H1 (cell line): Measurements from ENCODE around the gene CBR4. TPM values are rescaled to one million over a fixed set of nuclear protein-coding genes. Genes with fewer than 3 reads are reported as not detected.
A peak's percentile ranks its signal among the peaks of the same experiment; 100 is the strongest.

Experiments
- CTCF ChIA-PET: fragments of 300-600 bp; sonication (Branson Sonifier 250); formaldehyde crosslinking; loops from one replicate; lab custom pipeline; 2021; ENCODE audit not compliant: partially characterized antibody; lab: Charles Lee
- POLR2A ChIA-PET: fragments of 300-600 bp; sonication (Branson Sonifier 250); formaldehyde crosslinking; loops from one replicate; lab custom pipeline; 2021; ENCODE audit warnings: inconsistent platforms; ENCODE audit not compliant: partially characterized antibody; lab: Charles Lee
- DNase-seq, 2 experiments: peaks; one replicate each; pipeline versions ENCODE4 v3.0.0 to v3.0.0-alpha.2; 2010 to 2022; ENCODE audit warnings: low spot score in 2 of 2, low read depth in 1 of 2, mixed read lengths in 1 of 2
- FAIRE-seq: peaks from 2 replicates; lab custom pipeline; 2011; peaks lifted over from hg19 to GRCh38; lab: Jason Lieb, UNC
- H2AFZ ChIP-seq: 2 replicates; pipeline ENCODE4 v1.8.1; 2012; ENCODE audit warnings: low read length, inconsistent platforms
- H2AK5ac ChIP-seq: 2 replicates; pipeline ENCODE4 v1.6.1; 2013; ENCODE audit warnings: low read depth, low read length
- H2BK120ac ChIP-seq: replicated peaks from 2 replicates; pipeline ENCODE3; 2013; ENCODE audit warnings: low read depth, low read length, inconsistent platforms
- H2BK12ac ChIP-seq: 2 replicates; pipeline ENCODE4 v1.6.1; 2013; ENCODE audit warnings: low read depth, low read length
- H2BK15ac ChIP-seq: 2 replicates; pipeline ENCODE4 v1.6.1; 2013; ENCODE audit warnings: low read length
- H2BK20ac ChIP-seq: 2 replicates; pipeline ENCODE4 v1.6.1; 2013; ENCODE audit warnings: low read length
- H2BK5ac ChIP-seq: 2 replicates; pipeline ENCODE4 v1.6.1; 2013; ENCODE audit warnings: low read depth, low read length
- H3K14ac ChIP-seq: 2 replicates; pipeline ENCODE4 v1.6.1; 2013; ENCODE audit warnings: inconsistent platforms; ENCODE audit not compliant: insufficient read length
- H3K18ac ChIP-seq: 2 replicates; pipeline ENCODE4 v1.6.1; 2013; ENCODE audit warnings: low read length; ENCODE audit errors: extremely low read depth
- H3K23ac ChIP-seq: 2 replicates; pipeline ENCODE4 v1.6.1; 2013; ENCODE audit warnings: inconsistent platforms; ENCODE audit not compliant: insufficient read length
- H3K23me2 ChIP-seq: 2 replicates; pipeline ENCODE4 v1.6.1; 2013; ENCODE audit warnings: low read depth, low read length
- H3K27ac ChIP-seq: 2 replicates; pipeline ENCODE4 v1.6.1; 2011; ENCODE audit warnings: low read depth, low read length, inconsistent platforms
- H3K27me3 ChIP-seq, 4 experiments: replicated peaks in 1 of 4; 1 replicate in 1 of 4; 2 replicates in 3 of 4; pipeline versions ENCODE4 v1.6.1 to v1.8.1; 2011 to 2013; ENCODE audit warnings: low read length in 3 of 4, mild to moderate bottlenecking in 3 of 4, inconsistent platforms in 2 of 4, mixed read lengths in 2 of 4, moderate library complexity in 1 of 4; ENCODE audit not compliant: control insufficient read depth in 3 of 4, insufficient read depth in 3 of 4; ENCODE audit errors: extremely low read depth in 1 of 4
- H3K36me3 ChIP-seq, 4 experiments: 2 replicates each; pipeline versions ENCODE4 v1.6.1 to v1.8.1; 2011 to 2013; ENCODE audit warnings: mild to moderate bottlenecking in 4 of 4, low read length in 3 of 4, moderate library complexity in 2 of 4, control low read depth in 1 of 4, inconsistent platforms in 1 of 4; ENCODE audit not compliant: insufficient read depth in 4 of 4, control insufficient read depth in 2 of 4
- H3K4ac ChIP-seq: replicated peaks from 2 replicates; pipeline ENCODE3; 2013; ENCODE audit warnings: low read length, low read depth, mixed read lengths, inconsistent platforms; ENCODE audit not compliant: insufficient read length
- H3K4me1 ChIP-seq, 4 experiments: replicated peaks in 1 of 4; 1 replicate in 1 of 4; 2 replicates in 3 of 4; pipeline versions ENCODE4 v1.6.1 to v1.8.1; 2011 to 2013; ENCODE audit warnings: low read length in 3 of 4, inconsistent platforms in 2 of 4, mixed read lengths in 1 of 4; ENCODE audit not compliant: insufficient read depth in 4 of 4, control insufficient read depth in 3 of 4
- H3K4me2 ChIP-seq, 2 experiments: 2 replicates each; pipeline versions ENCODE4 v1.6.1 to v1.8.1; 2011 to 2013; ENCODE audit warnings: low read depth in 2 of 2, low read length in 2 of 2, control low read depth in 1 of 2, inconsistent platforms in 1 of 2, mild to moderate bottlenecking in 1 of 2; ENCODE audit not compliant: insufficient read depth in 1 of 2
- H3K4me3 ChIP-seq, 4 experiments: fragments of 200-600, 300-600 bp in 1 of 4; sonication (generic), shearing (Covaris generic), sonication (Bioruptor Twin) in 1 of 4; 2 replicates each; pipeline versions ENCODE4 v1.5.1 to v1.8.1; 2011 to 2016; ENCODE audit warnings: low read length in 4 of 4, low read depth in 3 of 4, control low read depth in 2 of 4, inconsistent platforms in 2 of 4, mild to moderate bottlenecking in 2 of 4, mixed read lengths in 1 of 4, moderate library complexity in 1 of 4; ENCODE audit not compliant: insufficient read depth in 2 of 4; ENCODE audit errors: extremely low read depth in 1 of 4
- H3K56ac ChIP-seq: replicated peaks from 2 replicates; pipeline ENCODE3; 2013; ENCODE audit warnings: low read depth, mild to moderate bottlenecking, mixed read lengths, low read length, inconsistent platforms; ENCODE audit not compliant: insufficient read length
- H3K79me1 ChIP-seq: 2 replicates; pipeline ENCODE4 v1.6.1; 2013; ENCODE audit warnings: low read depth, low read length, control low read depth
- H3K79me2 ChIP-seq, 2 experiments: 2 replicates each; pipeline versions ENCODE4 v1.6.1 to v1.8.1; 2012 to 2013; ENCODE audit warnings: low read length in 2 of 2, mild to moderate bottlenecking in 2 of 2, inconsistent platforms in 1 of 2; ENCODE audit not compliant: insufficient read depth in 2 of 2, control insufficient read depth in 1 of 2
- H3K9ac ChIP-seq, 4 experiments: replicated peaks in 1 of 4; 1 replicate in 1 of 4; 2 replicates in 3 of 4; pipeline versions ENCODE4 v1.6.1 to v1.8.1; 2011 to 2013; ENCODE audit warnings: low read depth in 3 of 4, low read length in 3 of 4, control low read depth in 2 of 4, mild to moderate bottlenecking in 2 of 4, moderate library complexity in 2 of 4, inconsistent platforms in 1 of 4; ENCODE audit errors: extremely low read depth in 1 of 4
- H3K9me3 ChIP-seq, 2 experiments: 2 replicates each; pipeline versions ENCODE4 v1.6.1 to v1.8.1; 2012 to 2013; ENCODE audit warnings: mild to moderate bottlenecking in 2 of 2, moderate library complexity in 2 of 2, control low read depth in 1 of 2, inconsistent platforms in 1 of 2, low read depth in 1 of 2, low read length in 1 of 2, mixed read lengths in 1 of 2; ENCODE audit not compliant: insufficient read depth in 2 of 2
- H4K20me1 ChIP-seq, 2 experiments: replicated peaks in 1 of 2; 2 replicates each; pipeline versions ENCODE3 to v1.8.1; 2011 to 2013; ENCODE audit warnings: inconsistent platforms in 2 of 2, low read length in 2 of 2, mild to moderate bottlenecking in 1 of 2; ENCODE audit not compliant: insufficient read depth in 2 of 2, control insufficient read depth in 1 of 2
- H4K5ac ChIP-seq: 2 replicates; pipeline ENCODE4 v1.6.1; 2013; ENCODE audit warnings: low read length, low read depth, mixed read lengths, inconsistent platforms; ENCODE audit not compliant: insufficient read length
- H4K8ac ChIP-seq: 2 replicates; pipeline ENCODE4 v1.8.0; 2013; ENCODE audit warnings: mild to moderate bottlenecking, moderate library complexity, low read length, inconsistent platforms; ENCODE audit not compliant: insufficient read depth; ENCODE audit errors: extremely low read depth
- H4K91ac ChIP-seq: replicated peaks from 2 replicates; pipeline ENCODE3; 2013; ENCODE audit warnings: low read length, mixed read lengths, inconsistent platforms; ENCODE audit not compliant: insufficient read length
- BACH1 ChIP-seq: IDR thresholded peaks from 2 replicates; pipeline ENCODE4 v1.6.1; 2012; ENCODE audit warnings: low read length, improper control_type of control experiment
- CBX5 ChIP-seq: fragments of 300-800, 300-1000 bp; sonication (generic); IDR thresholded peaks from 2 replicates; pipeline ENCODE4 v1.7.1; 2016; ENCODE audit warnings: antibody characterized with exemption, low read length, low read depth
- CEBPB ChIP-seq: IDR thresholded peaks from 2 replicates; pipeline ENCODE4 v1.6.1; 2012; ENCODE audit warnings: low read depth, low read length
- EGR1 ChIP-seq: IDR thresholded peaks from 2 replicates; pipeline ENCODE4 v1.6.1; 2011; ENCODE audit warnings: low read depth, low read length, borderline replicate concordance
- EP300 ChIP-seq, 2 experiments: IDR thresholded peaks; 1 replicate in 1 of 2; 2 replicates in 1 of 2; pipeline ENCODE4 v1.6.1; 2011 to 2012; ENCODE audit warnings: low read depth in 2 of 2, low read length in 2 of 2, mild to moderate bottlenecking in 2 of 2, borderline replicate concordance in 1 of 2, inconsistent platforms in 1 of 2, moderate library complexity in 1 of 2
- HDAC2 ChIP-seq, 2 experiments: fragments of 300-600 bp in 1 of 2; sonication (generic) in 1 of 2; IDR thresholded peaks; 2 replicates each; pipeline ENCODE4 v1.6.1; 2011 to 2012; ENCODE audit warnings: low read depth in 2 of 2, low read length in 2 of 2, mild to moderate bottlenecking in 2 of 2, moderate library complexity in 2 of 2, borderline replicate concordance in 1 of 2, inconsistent platforms in 1 of 2
- HDAC6 ChIP-seq: IDR thresholded peaks from one replicate; pipeline ENCODE4 v1.7.1; 2012; ENCODE audit warnings: low read depth, mild to moderate bottlenecking, inconsistent platforms, low read length, moderate library complexity
- JUND ChIP-seq: IDR thresholded peaks from 2 replicates; pipeline ENCODE4 v1.6.1; 2011; ENCODE audit warnings: mild to moderate bottlenecking, improper control_type of control experiment, low read length
- SIN3A ChIP-seq, 2 experiments: IDR thresholded peaks in 1 of 2; conservative IDR thresholded peaks in 1 of 2; 2 replicates each; pipeline ENCODE4 v1.6.1; 2011 to 2012; ENCODE audit warnings: low read length in 2 of 2, improper control_type of control experiment in 1 of 2, low read depth in 1 of 2, mild to moderate bottlenecking in 1 of 2
- SP4 ChIP-seq: IDR thresholded peaks from 2 replicates; pipeline ENCODE4 v1.6.1; 2012; ENCODE audit warnings: low read length, inconsistent platforms
- TCF12 ChIP-seq: IDR thresholded peaks from 2 replicates; pipeline ENCODE4 v1.6.1; 2011; ENCODE audit warnings: low read depth, mild to moderate bottlenecking, low read length
- TEAD4 ChIP-seq: IDR thresholded peaks from 2 replicates; pipeline ENCODE4 v1.6.1; 2012; ENCODE audit warnings: low read depth, low read length, inconsistent platforms, mixed read lengths
- USF2 ChIP-seq: IDR thresholded peaks from 2 replicates; pipeline ENCODE4 v1.6.1; 2011; ENCODE audit warnings: low read length, improper control_type of control experiment
- WGBS, 2 experiments: shearing (Covaris generic) in 1 of 2; methylation state at CpG; one replicate each; pipeline versions ENCODE4 v1.1.6 to v1.1.7; 2013 to 2015; ENCODE audit warnings: low lambda C conversion rate in 2 of 2, mixed read lengths in 2 of 2, inconsistent platforms in 1 of 2, low coverage in 1 of 2, missing lambda C conversion rate in 1 of 2; ENCODE audit not compliant: insufficient replicate concordance in 2 of 2, insufficient coverage in 1 of 2, insufficient read length in 1 of 2; ENCODE audit errors: extremely low coverage in 1 of 2, missing lambda C conversion rate in 1 of 2; 5-methylcytosine and 5-hydroxymethylcytosine counted together
- polyA plus RNA-seq, 7 experiments: library from polyadenylated mRNA; depleted of rRNA in 3 of 7; stranded (reverse) in 5 of 7; unstranded in 2 of 7; fragments of >200 nt in 5 of 7; fragments of 200-250 nt in 2 of 7; gene quantifications; 1 replicate in 5 of 7; 2 replicates in 1 of 7; 4 replicates in 1 of 7; pipeline versions ENCODE4 v1.2.1 to v1.2.3, GENCODE V29; 2011 to 2013; ENCODE audit warnings: missing spikeins in 2 of 7, mixed read lengths in 2 of 7
- total RNA-seq: library from RNA; stranded (reverse); fragmentation: NEBNext Ultra II Directional; extraction: Animal tissue kit (Norgen Biotek cat#: 25700); gene quantifications from 2 replicates; pipeline ENCODE4 v1.2.1, GENCODE V29; 2021

CBR4 gene
- total and polyA plus RNA-seq, 2 of the 8 experiments (the other 6 are each of a cell fraction or from before 2014, with no cell fraction given): 8.6 to 29.5 TPM

DNA sequence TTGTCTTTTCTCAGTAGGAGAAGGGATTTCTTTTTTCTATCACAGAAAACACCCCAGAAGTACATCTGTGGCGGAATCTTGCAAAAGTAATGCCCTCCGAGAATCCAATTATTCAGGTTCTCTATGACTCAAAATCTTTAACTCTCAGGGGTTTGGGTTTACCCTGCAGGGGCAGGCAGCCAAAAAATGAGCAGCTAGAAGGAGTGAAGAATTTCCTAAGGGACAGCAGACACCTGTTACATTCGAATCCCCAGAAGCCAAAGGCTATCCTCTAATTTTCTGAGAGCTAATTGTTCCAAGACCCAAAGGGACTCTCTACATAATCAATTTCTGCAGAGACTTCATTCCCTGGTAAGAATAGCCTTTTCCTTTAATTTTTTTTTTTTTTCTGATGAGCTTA, 27.5 kb upstream of the CBR4 start:
- no peaks in the 10 kb centered on the region for H3K4me1 ChIP-seq
- no peaks in the 10 kb centered on the region for H3K79me1 ChIP-seq
- H3K79me2 ChIP-seq: no peaks in the 10 kb centered on the region
- no peak overlapping the region for H4K5ac ChIP-seq
- H3K36me3 ChIP-seq: no peaks in the 10 kb centered on the region
- H3K14ac ChIP-seq: no peak overlapping the region
- no peak overlapping the region for H3K9ac ChIP-seq
- no peak overlapping the region for H2BK12ac ChIP-seq
- no peak overlapping the region for H4K91ac ChIP-seq
- H3K23ac ChIP-seq: no peak overlapping the region
- H3K56ac ChIP-seq: no peak overlapping the region
- no peak for DNase-seq
- no peak overlapping the region for H3K18ac ChIP-seq
- 86% methylated on average over 3 of the region's 3 CpGs; no CpG with 5 or more reads in 1 of the 2 experiments for WGBS, 2 experiments
- H2BK120ac ChIP-seq: no peak overlapping the region
- H3K4me2 ChIP-seq: no peak overlapping the region
- H3K4ac ChIP-seq: no peak overlapping the region
- H2BK15ac ChIP-seq: no peak overlapping the region
- no peaks in the 10 kb centered on the region for H4K20me1 ChIP-seq
- H2BK20ac ChIP-seq: no peak overlapping the region
- H3K23me2 ChIP-seq: no peaks in the 10 kb centered on the region
- ChIA-PET CTCF (interaction anchor here (0.6 to 1.3 kb wide), 3 partner anchors 12 to 1334 kb away, joined by 3 read pairs; no protein-coding TSS in a partner anchor), POLR2A (interaction anchor here (0.6 kb wide), 1 partner anchor 241 kb away, joined by 3 read pairs; no protein-coding TSS in a partner anchor)
- no peaks in the 10 kb centered on the region for H3K27me3 ChIP-seq
- H2AK5ac ChIP-seq: no peak overlapping the region
- H2BK5ac ChIP-seq: no peak overlapping the region
- no peak overlapping the region for H3K27ac ChIP-seq
- peak overlapping the region; percentile 48 for H2AFZ ChIP-seq
- no peak for FAIRE-seq
- H4K8ac ChIP-seq: no peak overlapping the region
- H3K4me3 ChIP-seq: no peak overlapping the region
- H3K9me3 ChIP-seq: peaks cover 0 to 7% of the 10 kb centered on the region in 2 experiments; a peak in 1 of 4 replicates
- TF ChIP-seq HDAC2 (IDR thresholded peaks at IDR 0.05; ENCODE audit: borderline replicate concordance in 1 of 2, low read depth in 2 of 2, low read length in 2 of 2): no peak
- no peak for TF ChIP-seq HDAC6
- no peak for TF ChIP-seq EP300 (IDR thresholded peaks at IDR 0.05; ENCODE audit: borderline replicate concordance in 1 of 2, low read depth in 2 of 2, low read length in 2 of 2)
- TF ChIP-seq CEBPB: no peak
- no peak for TF ChIP-seq TEAD4
- no peak for TF ChIP-seq JUND
- no peak for TF ChIP-seq SP4
- TF ChIP-seq CBX5: no peak
- TF ChIP-seq BACH1: no peak
- TF ChIP-seq TCF12: no peak
- TF ChIP-seq USF2: no peak
- TF ChIP-seq SIN3A (conservative IDR thresholded peaks at IDR 0.05 in 1 of 2, IDR thresholded peaks at IDR 0.05 in 1 of 2; ENCODE audit: low read depth in 1 of 2, low read length in 2 of 2): no peak
- no peak for TF ChIP-seq EGR1
